ENCODE data around the gene NBEA.

DNA sequence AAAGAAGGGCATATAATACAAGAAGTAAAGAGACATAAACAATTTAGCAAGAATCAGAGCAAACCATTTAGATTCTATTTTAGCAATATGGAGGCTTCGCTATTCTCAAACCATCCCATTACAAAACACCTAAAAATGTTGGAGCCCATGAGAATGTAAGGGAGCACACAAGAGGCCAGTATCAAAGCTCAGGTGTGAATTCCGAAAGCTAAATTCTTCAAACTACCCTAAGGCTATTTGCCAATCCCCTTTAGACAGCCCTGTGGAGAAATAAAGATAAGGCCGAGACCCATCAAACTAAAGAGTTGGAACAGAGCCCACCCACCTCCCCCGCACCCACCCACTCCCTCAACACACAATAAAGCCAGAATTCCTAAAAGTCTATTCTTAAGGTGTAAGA lies 745.3 kb downstream of the NBEA start:
- TF ChIP-seq, protein P1, sequence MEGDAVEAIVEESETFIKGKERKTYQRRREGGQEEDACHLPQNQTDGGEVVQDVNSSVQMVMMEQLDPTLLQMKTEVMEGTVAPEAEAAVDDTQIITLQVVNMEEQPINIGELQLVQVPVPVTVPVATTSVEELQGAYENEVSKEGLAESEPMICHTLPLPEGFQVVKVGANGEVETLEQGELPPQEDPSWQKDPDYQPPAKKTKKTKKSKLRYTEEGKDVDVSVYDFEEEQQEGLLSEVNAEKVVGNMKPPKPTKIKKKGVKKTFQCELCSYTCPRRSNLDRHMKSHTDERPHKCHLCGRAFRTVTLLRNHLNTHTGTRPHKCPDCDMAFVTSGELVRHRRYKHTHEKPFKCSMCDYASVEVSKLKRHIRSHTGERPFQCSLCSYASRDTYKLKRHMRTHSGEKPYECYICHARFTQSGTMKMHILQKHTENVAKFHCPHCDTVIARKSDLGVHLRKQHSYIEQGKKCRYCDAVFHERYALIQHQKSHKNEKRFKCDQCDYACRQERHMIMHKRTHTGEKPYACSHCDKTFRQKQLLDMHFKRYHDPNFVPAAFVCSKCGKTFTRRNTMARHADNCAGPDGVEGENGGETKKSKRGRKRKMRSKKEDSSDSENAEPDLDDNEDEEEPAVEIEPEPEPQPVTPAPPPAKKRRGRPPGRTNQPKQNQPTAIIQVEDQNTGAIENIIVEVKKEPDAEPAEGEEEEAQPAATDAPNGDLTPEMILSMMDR (IDR thresholded peaks at IDR 0.05) = no peak
- TF ChIP-seq POLR2AphosphoS5 (IDR thresholded peaks at IDR 0.05) = no peak

Data from sigmoid colon (tissue), 4 donors.